Upper lobe of left lung (tissue), 4 donors: Measurements from ENCODE around the gene EDARADD.

Source experiments
- EP300 ChIP-seq, 4 donors: sonication (generic); formaldehyde crosslinking; IDR thresholded peaks; one replicate each; pipeline ENCODE4 v1.5.1; 2017; ENCODE audit warnings: antibody characterized with exemption in 4 of 4, control low read depth in 2 of 4
- POLR2A ChIP-seq, 4 donors: fragments of 450-650 bp; IDR thresholded peaks; one replicate each; pipeline ENCODE4 v1.5.1; 2016 to 2017; ENCODE audit warnings: antibody characterized with exemption in 4 of 4, mild to moderate bottlenecking in 2 of 4
- POLR2AphosphoS5 ChIP-seq, 2 donors: sonication (generic); formaldehyde crosslinking; IDR thresholded peaks; one replicate each; pipeline ENCODE4 v1.5.1; 2017; ENCODE audit warnings: antibody characterized with exemption in 2 of 2
- TF ChIP-seq, protein P1 (sequence below), 6 experiments: fragments of 450-650 bp in 4 of 6; fragments of 200-600 bp in 2 of 6; sonication (generic) in 2 of 6; IDR thresholded peaks; one replicate each; pipeline ENCODE4 v1.5.1; 2016 to 2019; ENCODE audit warnings: antibody characterized with exemption in 6 of 6

DNA sequence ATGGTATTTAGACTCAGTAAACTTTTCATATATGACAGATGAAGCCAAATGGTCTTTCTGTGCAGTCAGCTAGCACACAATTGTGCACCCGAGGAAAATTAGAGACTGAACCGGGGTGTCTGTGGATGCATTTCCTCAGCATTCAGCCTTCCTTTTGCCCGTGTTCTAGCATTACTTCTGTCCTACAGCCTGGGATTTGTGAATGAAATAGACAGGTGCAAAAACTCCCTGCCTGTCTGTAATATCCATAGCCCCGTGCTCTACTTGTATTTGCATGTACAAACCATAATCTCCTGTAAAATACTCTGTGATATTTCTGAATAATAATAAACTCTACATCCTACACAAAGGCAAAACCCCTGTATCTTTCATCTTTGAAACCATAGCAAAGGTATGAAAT is 64.9 kb downstream of the EDARADD start:
- TF ChIP-seq EP300 (IDR thresholded peaks at IDR 0.05) (no peak), POLR2A (IDR thresholded peaks at IDR 0.05) (no peak), POLR2AphosphoS5 (IDR thresholded peaks at IDR 0.05) (no peak)
- TF ChIP-seq, protein P1, sequence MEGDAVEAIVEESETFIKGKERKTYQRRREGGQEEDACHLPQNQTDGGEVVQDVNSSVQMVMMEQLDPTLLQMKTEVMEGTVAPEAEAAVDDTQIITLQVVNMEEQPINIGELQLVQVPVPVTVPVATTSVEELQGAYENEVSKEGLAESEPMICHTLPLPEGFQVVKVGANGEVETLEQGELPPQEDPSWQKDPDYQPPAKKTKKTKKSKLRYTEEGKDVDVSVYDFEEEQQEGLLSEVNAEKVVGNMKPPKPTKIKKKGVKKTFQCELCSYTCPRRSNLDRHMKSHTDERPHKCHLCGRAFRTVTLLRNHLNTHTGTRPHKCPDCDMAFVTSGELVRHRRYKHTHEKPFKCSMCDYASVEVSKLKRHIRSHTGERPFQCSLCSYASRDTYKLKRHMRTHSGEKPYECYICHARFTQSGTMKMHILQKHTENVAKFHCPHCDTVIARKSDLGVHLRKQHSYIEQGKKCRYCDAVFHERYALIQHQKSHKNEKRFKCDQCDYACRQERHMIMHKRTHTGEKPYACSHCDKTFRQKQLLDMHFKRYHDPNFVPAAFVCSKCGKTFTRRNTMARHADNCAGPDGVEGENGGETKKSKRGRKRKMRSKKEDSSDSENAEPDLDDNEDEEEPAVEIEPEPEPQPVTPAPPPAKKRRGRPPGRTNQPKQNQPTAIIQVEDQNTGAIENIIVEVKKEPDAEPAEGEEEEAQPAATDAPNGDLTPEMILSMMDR (IDR thresholded peaks at IDR 0.05), result no peak
